Neural cell (in vitro differentiated cells): ENCODE data around the gene POMT2. TPM values are rescaled to one million over a fixed set of nuclear protein-coding genes. Genes with fewer than 3 reads are reported as not detected.

Experiments
- H2AFZ ChIP-seq: fragments of 200-600, 300-800 bp; sonication (generic), shearing (Covaris generic); 2 replicates; pipeline ENCODE4 v1.6.0; 2014; ENCODE audit warnings: low read depth, mild to moderate bottlenecking, antibody characterized with exemption, low read length, moderate library complexity
- H3F3A ChIP-seq: fragments of 200-600 bp; shearing (Covaris generic); 2 replicates; pipeline ENCODE4 v1.6.1; 2016; ENCODE audit warnings: mild to moderate bottlenecking, moderate library complexity, mixed read lengths, antibody characterized with exemption, low read length; ENCODE audit not compliant: insufficient read depth, poor library complexity, severe bottlenecking
- H3K27ac ChIP-seq: fragments of 200-600, 300-800 bp; sonication (generic), shearing (Covaris generic); 2 replicates; pipeline ENCODE4 v1.5.1; 2014; ENCODE audit warnings: mild to moderate bottlenecking, low read length, moderate library complexity
- H3K27me3 ChIP-seq: fragments of 300-800, 200-600 bp; sonication (generic), shearing (Covaris generic); 2 replicates; pipeline ENCODE4 v1.6.0; 2014; ENCODE audit warnings: mild to moderate bottlenecking, low read depth, low read length, moderate library complexity; ENCODE audit not compliant: insufficient read depth
- H3K36me3 ChIP-seq: fragments of 300-800, 200-600 bp; sonication (generic), shearing (Covaris generic); 2 replicates; pipeline ENCODE4 v1.5.1; 2014; ENCODE audit warnings: mild to moderate bottlenecking, antibody characterized with exemption, low read length, moderate library complexity; ENCODE audit not compliant: insufficient read depth
- H3K4me2 ChIP-seq: fragments of 300-800, 200-600 bp; sonication (generic), shearing (Covaris generic); 2 replicates; pipeline ENCODE4 v1.6.0; 2014; ENCODE audit warnings: mild to moderate bottlenecking, low read length
- H3K4me3 ChIP-seq: fragments of 300-800, 200-600 bp; sonication (generic), shearing (Covaris generic); 2 replicates; pipeline ENCODE4 v1.5.1; 2014; ENCODE audit warnings: mild to moderate bottlenecking, low read length, moderate library complexity
- H3K79me2 ChIP-seq: fragments of 200-600 bp; shearing (Covaris generic); replicated peaks from 2 replicates; pipeline ENCODE4 v1.6.0; 2014; ENCODE audit warnings: mild to moderate bottlenecking, low read length, moderate library complexity; ENCODE audit not compliant: insufficient read depth
- H3K9ac ChIP-seq: fragments of 300-800, 200-600 bp; sonication (generic), shearing (Covaris generic); 2 replicates; pipeline ENCODE4 v1.6.1; 2016; ENCODE audit warnings: mild to moderate bottlenecking, low read length, mixed read lengths
- H3K9me2 ChIP-seq: fragments of 200-600 bp; shearing (Covaris generic); 2 replicates; pipeline ENCODE4 v1.6.1; 2016; ENCODE audit warnings: mild to moderate bottlenecking, low read length, mixed read lengths; ENCODE audit not compliant: insufficient read depth
- H3K9me3 ChIP-seq: fragments of 200-600, 300-800 bp; sonication (generic), shearing (Covaris generic); 2 replicates; pipeline ENCODE4 v1.6.1; 2016; ENCODE audit warnings: mild to moderate bottlenecking, mixed run types, low read length, moderate library complexity, mixed read lengths
- H4K20me1 ChIP-seq: fragments of 200-600 bp; shearing (Covaris generic); 2 replicates; pipeline ENCODE4 v1.6.1; 2016; ENCODE audit warnings: mild to moderate bottlenecking, mixed run types; ENCODE audit not compliant: insufficient read depth
- EP300 ChIP-seq: fragments of 450-650 bp; conservative IDR thresholded peaks from 2 replicates; pipeline ENCODE4 v1.6.1; 2014; ENCODE audit warnings: antibody characterized with exemption, mild to moderate bottlenecking, moderate library complexity; ENCODE audit not compliant: poor library complexity, severe bottlenecking
- EZH2 ChIP-seq: fragments of 200-600, 300-800 bp; shearing (Covaris generic), sonication (generic); IDR thresholded peaks from 2 replicates; pipeline ENCODE4 v1.6.1; 2014; ENCODE audit warnings: antibody characterized with exemption, low read length, borderline replicate concordance, mild to moderate bottlenecking; ENCODE audit not compliant: insufficient read depth, poor library complexity, severe bottlenecking
- MXI1 ChIP-seq: fragments of 450-650 bp; conservative IDR thresholded peaks from 2 replicates; pipeline ENCODE4 v1.6.1; 2014; ENCODE audit warnings: antibody characterized with exemption, mild to moderate bottlenecking; ENCODE audit not compliant: poor library complexity, severe bottlenecking
- POLR2AphosphoS5 ChIP-seq: IDR thresholded peaks from 2 replicates; pipeline ENCODE4 v1.6.1; 2012
- RAD21 ChIP-seq: fragments of 450-650 bp; conservative IDR thresholded peaks from 2 replicates; pipeline ENCODE4 v1.6.1; 2014; ENCODE audit warnings: antibody characterized with exemption, mild to moderate bottlenecking, moderate library complexity
- SMC3 ChIP-seq: fragments of 450-650 bp; conservative IDR thresholded peaks from 2 replicates; pipeline ENCODE4 v1.6.1; 2014; ENCODE audit warnings: antibody characterized with exemption, mild to moderate bottlenecking, moderate library complexity; ENCODE audit not compliant: poor library complexity
- TAF1 ChIP-seq: IDR thresholded peaks from 2 replicates; pipeline ENCODE4 v1.6.1; 2012; ENCODE audit warnings: low read depth
- polyA plus RNA-seq: library from polyadenylated mRNA; depleted of rRNA; stranded (reverse); fragments of >200 nt; gene quantifications from 2 replicates; pipeline ENCODE4 v1.2.3, GENCODE V29; 2014
- TF ChIP-seq, protein P1 (sequence below): IDR thresholded peaks from 2 replicates; pipeline ENCODE4 v1.6.1; 2012; ENCODE audit warnings: borderline replicate concordance
- TF ChIP-seq, protein P2 (sequence below): fragments of 450-650 bp; IDR thresholded peaks from 2 replicates; pipeline ENCODE4 v1.5.1; 2014; ENCODE audit warnings: antibody characterized with exemption, mild to moderate bottlenecking, moderate library complexity; ENCODE audit not compliant: poor library complexity, severe bottlenecking

The POMT2 gene
- polyA plus RNA-seq, 1 donor from 2014 or later: 9.6 TPM

DNA sequence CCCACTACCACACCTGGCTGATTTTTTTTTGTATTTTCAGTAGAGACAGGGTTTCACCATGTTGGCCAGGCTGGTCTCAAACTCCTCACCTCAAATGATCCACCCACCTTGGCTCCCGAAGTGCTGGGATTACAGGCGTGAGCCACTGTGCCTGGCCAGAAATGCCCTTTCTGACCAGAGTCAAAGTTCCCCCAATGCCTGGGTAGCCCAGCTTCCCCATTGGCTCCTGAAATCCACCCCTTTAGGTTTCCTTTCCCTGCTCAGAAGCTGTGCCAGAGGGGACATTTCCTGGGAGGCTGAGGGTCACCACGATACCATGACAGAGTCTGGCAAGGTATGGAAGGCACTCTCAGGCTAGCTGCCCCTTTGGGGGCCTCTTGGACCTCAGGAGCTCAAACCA, 3.6 kb upstream of the POMT2 start:
- H4K20me1 ChIP-seq: no peaks in the 10 kb centered on the region
- H3K4me3 ChIP-seq: no peak overlapping the region
- H3K4me2 ChIP-seq: no peak overlapping the region
- H3K9me2 ChIP-seq: no peaks in the 10 kb centered on the region
- no peaks in the 10 kb centered on the region for H3F3A ChIP-seq
- no peak overlapping the region for H2AFZ ChIP-seq
- H3K9me3 ChIP-seq: no peaks in the 10 kb centered on the region
- no peaks in the 10 kb centered on the region for H3K27me3 ChIP-seq
- TF ChIP-seq RAD21 (no peak), EP300 (no peak), EZH2 (no peak), TAF1 (no peak), POLR2AphosphoS5 (no peak), SMC3 (no peak), MXI1 (no peak)
- TF ChIP-seq, protein P1, sequence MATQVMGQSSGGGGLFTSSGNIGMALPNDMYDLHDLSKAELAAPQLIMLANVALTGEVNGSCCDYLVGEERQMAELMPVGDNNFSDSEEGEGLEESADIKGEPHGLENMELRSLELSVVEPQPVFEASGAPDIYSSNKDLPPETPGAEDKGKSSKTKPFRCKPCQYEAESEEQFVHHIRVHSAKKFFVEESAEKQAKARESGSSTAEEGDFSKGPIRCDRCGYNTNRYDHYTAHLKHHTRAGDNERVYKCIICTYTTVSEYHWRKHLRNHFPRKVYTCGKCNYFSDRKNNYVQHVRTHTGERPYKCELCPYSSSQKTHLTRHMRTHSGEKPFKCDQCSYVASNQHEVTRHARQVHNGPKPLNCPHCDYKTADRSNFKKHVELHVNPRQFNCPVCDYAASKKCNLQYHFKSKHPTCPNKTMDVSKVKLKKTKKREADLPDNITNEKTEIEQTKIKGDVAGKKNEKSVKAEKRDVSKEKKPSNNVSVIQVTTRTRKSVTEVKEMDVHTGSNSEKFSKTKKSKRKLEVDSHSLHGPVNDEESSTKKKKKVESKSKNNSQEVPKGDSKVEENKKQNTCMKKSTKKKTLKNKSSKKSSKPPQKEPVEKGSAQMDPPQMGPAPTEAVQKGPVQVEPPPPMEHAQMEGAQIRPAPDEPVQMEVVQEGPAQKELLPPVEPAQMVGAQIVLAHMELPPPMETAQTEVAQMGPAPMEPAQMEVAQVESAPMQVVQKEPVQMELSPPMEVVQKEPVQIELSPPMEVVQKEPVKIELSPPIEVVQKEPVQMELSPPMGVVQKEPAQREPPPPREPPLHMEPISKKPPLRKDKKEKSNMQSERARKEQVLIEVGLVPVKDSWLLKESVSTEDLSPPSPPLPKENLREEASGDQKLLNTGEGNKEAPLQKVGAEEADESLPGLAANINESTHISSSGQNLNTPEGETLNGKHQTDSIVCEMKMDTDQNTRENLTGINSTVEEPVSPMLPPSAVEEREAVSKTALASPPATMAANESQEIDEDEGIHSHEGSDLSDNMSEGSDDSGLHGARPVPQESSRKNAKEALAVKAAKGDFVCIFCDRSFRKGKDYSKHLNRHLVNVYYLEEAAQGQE: no peak
- TF ChIP-seq, protein P2, sequence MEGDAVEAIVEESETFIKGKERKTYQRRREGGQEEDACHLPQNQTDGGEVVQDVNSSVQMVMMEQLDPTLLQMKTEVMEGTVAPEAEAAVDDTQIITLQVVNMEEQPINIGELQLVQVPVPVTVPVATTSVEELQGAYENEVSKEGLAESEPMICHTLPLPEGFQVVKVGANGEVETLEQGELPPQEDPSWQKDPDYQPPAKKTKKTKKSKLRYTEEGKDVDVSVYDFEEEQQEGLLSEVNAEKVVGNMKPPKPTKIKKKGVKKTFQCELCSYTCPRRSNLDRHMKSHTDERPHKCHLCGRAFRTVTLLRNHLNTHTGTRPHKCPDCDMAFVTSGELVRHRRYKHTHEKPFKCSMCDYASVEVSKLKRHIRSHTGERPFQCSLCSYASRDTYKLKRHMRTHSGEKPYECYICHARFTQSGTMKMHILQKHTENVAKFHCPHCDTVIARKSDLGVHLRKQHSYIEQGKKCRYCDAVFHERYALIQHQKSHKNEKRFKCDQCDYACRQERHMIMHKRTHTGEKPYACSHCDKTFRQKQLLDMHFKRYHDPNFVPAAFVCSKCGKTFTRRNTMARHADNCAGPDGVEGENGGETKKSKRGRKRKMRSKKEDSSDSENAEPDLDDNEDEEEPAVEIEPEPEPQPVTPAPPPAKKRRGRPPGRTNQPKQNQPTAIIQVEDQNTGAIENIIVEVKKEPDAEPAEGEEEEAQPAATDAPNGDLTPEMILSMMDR: no peak
- no peak overlapping the region for H3K27ac ChIP-seq
- H3K9ac ChIP-seq: no peak overlapping the region
- no peaks in the 10 kb centered on the region for H3K36me3 ChIP-seq
- no peaks in the 10 kb centered on the region for H3K79me2 ChIP-seq

DNA sequence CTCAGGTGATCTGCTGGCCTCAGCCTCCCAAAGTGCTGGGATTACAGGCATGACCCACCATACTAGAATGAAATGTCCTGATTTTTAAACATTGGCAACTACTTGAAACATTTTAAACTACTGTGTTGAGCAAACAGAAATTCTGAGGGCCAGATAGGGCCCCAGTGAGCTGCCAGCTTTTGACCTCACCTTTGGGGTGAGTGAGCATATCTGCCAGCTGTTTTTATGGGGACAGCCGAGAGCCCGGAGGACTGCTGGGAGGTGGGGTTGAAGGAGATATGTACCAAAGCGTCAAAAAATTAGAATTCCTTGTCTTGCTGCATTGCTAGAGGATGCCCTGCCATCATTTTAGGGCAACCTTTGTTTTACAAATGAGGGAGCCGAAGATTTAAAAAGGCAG, 2.9 kb upstream of the POMT2 start:
- Histone ChIP-seq H3K27ac (no peak overlapping the region), H3K4me3 (no peak overlapping the region), H3K36me3 (no peaks in the 10 kb centered on the region), H4K20me1 (no peaks in the 10 kb centered on the region), H3F3A (no peaks in the 10 kb centered on the region), H3K9ac (no peak overlapping the region), H3K9me3 (no peaks in the 10 kb centered on the region), H3K4me2 (no peak overlapping the region), H3K79me2 (no peaks in the 10 kb centered on the region), H2AFZ (no peak overlapping the region), H3K9me2 (no peaks in the 10 kb centered on the region), H3K27me3 (no peaks in the 10 kb centered on the region)
- TF ChIP-seq, protein P1: no peak
- TF ChIP-seq POLR2AphosphoS5: no peak
- no peak for TF ChIP-seq RAD21
- TF ChIP-seq SMC3: no peak
- TF ChIP-seq MXI1: no peak
- no peak for TF ChIP-seq EZH2
- no peak for TF ChIP-seq TAF1
- TF ChIP-seq EP300: no peak
- TF ChIP-seq, protein P2: no peak
